GM18499 (cell line): ENCODE results near the gene ATP13A3.

Source experiments
- ATAC-seq: cut with Tn5 transposase; IDR thresholded peaks from one replicate; pipeline ENCODE4 v1.9.1; 2021; ENCODE audit warnings: moderate number of reproducible peaks; ENCODE audit not compliant: insufficient read depth, unreplicated experiment

ATP13A3 gene

DNA sequence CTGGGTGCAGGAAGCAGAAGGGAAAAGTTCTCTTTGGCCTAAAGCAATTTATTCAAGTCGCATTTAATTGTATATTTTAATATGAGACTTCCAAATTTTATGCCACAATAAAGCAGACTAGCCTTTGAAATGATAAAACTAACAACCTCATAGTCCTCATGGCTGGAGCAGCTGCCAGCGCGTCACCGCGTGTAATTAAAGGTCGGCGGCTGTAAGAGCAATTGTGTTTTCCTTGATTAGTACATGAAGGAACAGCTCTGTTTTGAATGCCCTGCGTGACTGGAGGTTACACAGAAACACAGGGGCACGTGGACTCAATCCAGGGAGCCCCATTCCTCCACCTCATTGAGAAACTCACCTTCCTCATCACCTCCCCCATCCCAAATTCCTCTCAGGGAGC lies 107.2 kb downstream of the ATP13A3 start:
- ATAC-seq, result no peak

DNA sequence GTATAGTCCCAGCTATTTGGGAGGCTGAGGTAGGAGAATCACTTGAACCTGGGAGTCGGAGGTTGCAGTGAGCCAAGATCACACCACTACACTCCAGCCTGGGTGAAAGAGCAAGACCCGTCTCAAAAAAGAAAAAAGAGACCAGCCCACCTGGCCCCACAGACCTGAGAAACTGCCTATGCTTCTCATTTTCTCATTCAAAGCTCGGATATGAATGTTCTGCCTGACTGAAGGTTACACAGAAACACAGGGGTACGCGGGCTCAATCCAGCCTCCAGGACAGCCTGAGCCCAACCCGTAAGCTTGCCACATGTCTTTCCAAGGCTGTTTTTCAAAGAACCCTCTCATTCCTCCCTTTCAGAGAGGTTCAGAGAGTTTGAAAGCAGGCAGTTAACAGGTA lies 107.6 kb downstream of the ATP13A3 start:
- no peak for ATAC-seq

DNA sequence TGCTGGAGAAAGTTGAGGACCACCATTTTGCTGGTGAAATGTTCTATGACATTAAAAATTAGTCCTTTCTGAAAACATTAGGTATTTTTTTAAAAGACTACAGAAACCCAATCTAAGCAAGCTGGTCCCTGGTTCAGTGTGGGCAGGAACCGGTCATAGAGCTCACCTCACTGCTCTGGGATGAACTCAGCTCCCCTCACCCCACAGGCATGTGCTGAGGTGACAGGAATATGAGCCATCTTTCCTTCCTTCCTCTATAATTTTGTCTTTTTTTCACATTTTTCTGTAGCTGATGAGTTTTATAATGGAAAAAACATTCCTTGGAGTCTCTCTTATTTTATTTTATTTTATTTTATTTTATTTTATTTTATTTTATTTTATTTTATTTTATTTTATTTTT lies 109.1 kb downstream of the ATP13A3 start:
- ATAC-seq, result no peak

DNA sequence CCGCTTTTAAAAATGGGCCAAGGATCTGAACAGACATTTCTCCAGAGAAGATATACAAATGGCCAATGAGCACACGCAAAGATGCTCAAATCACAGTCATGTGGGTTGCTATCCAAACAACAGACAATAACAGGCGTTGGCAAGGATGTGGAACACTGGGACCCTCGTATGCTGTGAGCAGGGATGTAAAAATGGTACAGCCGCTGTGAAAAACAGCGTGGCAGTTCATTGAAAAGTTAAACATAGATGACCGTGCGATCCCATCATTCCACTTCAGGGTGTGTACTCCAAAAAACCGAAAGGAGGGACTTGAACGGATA lies 110.6 kb downstream of the ATP13A3 start:
- no peak for ATAC-seq

DNA sequence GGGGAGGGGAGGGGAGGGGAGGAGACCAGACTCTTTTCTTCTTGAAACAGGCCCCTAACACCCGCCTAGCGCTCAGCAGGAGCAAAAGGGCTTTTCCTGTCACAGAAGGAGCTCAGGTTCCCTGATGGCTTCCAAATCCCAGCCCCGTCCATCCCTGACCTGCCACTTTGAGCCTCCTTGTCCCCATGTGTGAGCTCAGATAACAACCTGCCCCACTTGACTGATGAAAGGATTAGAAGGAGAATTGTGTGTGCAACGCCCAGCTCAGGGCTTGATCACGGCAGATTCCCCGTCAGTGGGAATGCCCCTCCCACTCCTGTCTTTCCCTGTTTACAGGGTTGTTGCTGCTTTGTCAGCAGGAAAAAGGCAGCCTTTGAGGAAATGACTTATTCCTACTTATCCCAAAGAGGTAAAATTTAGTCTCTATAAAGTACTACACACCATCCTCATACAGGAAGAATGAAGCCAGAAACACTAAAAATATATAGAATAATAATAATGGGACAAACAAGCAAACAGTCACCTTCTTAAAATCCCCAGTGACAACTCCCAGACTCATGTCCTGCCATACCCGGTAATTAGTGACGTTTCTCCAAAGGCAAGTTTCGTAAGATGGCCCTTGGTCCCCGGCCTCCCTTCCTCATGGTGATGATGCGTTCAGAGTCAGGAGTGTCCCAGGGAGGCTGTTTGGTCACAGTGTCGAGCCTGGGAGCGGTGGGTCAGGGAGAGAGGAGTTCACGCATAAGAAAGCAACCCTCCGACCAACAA lies 111.1 kb downstream of the ATP13A3 start:
- ATAC-seq, result no peak

DNA sequence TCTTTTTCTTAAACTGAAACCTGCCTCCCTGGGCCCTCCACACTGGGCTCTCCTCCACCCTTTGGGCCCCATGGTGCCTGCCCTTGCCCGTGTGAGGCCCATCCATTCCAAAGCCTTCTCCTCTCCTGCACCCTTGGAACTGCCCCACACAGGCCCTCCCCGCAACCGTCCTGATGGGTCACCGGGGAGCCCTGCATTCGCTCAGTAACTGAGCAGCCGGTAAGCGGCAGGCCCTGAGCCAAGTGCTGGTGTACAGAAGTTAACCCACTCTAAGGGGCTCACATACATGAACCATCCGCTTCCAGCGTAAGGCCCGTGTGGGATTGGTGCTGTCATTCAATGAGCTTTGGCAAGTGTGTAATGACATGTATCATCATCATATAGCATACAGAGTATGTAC lies 111.9 kb downstream of the ATP13A3 start:
- no peak for ATAC-seq

DNA sequence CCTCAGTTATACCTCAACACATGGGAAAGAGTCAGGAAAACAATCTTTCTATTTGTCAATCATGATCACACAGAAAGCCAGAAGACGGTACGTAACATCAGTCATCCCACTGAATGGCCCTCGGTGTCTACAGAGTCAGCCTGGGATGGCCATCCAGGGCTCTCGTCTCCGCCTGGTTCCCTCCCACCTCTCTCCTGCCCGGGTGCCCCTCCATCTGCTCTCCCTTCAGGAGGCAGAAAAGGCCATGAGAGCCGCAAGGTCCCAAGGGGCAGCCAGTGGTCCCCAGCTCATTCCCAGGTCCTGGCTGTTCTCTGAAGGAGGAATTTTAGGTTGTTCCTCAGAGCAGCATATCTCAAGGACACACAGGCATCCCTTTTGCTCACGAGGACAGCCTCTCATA lies 112.9 kb downstream of the ATP13A3 start:
- no peak for ATAC-seq

DNA sequence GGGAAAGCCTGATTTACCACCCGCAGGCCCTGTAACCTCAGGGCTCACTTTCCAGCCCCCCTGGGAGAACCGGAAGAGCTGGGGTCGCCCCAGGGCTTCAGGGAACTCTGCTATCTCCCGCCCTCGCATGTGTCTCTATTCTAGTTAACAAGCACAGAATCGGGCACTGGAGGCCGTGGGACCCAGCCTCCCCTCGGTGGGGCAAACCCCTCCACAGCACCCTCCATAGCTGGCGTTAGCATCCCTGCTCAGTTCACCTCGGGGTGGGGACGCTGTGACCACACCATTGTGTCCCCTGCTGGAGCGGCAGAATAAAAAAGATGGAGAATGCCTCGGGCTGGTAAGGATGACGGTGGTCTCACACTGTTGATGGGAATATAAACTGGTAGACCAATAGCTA lies 113.8 kb downstream of the ATP13A3 start:
- ATAC-seq, result no peak

DNA sequence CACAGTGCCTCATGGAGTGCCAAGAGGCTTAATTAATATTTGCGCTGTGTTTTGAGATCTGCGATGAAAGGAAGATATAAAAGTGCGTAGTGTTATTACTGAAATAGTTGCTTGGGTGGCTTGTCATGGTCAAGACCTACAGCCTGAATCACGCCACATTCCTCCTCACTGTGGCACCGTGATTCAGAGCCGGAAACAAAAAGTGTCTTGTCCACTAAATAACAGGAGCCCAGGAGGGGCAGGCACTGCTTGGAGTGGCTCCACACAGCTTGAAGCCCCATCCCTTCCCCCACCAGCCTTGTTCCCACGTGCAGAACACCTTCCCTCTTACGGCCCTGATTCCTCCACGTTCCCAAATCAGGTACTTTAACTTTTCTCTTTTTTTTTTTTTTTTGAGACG lies 116.0 kb downstream of the ATP13A3 start:
- no peak for ATAC-seq

DNA sequence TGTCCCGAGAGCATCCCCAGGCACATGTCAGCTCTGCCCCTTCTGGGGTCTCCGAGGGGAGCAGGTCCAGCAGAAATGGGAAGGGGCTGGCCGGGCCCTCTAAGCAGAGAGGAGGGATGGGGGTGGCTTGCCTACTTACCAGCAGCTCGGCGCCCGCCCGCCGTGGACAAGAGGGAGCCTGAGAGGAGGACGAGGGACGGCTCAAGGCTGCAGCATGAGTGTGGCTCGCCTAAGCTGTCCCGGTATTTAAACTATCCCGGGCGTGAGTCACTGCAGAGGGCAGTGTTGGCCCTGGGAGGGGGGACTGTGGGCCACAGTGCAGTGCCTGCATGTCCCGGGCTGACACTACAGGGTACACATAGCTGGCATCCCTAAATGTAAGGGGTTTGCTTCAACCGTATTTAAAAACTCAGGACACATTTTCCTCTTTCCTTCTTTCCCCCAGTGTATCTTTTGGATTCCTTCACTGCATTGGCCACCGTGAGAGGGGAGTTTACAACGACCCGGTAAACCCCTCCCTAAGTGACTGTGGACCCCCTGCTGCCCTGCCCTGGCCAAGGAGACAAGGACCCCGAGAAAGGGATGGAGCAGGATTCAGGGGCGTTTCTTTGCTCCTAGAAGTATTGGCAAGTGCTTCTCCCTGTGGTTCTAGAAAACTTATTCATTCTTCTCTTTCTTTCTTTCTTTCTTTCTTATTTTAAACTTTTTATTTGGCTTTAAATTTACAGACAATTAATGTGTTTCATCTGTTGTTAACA lies 117.1 kb downstream of the ATP13A3 start, which contains the start of gene LRRC15:
TSS of gene LRRC15 (minus strand) at position 222 of the 758 bp plus-strand sequence. CDS start 8,700 bp downstream, outside the sequence.
- ATAC-seq, result no peak

DNA sequence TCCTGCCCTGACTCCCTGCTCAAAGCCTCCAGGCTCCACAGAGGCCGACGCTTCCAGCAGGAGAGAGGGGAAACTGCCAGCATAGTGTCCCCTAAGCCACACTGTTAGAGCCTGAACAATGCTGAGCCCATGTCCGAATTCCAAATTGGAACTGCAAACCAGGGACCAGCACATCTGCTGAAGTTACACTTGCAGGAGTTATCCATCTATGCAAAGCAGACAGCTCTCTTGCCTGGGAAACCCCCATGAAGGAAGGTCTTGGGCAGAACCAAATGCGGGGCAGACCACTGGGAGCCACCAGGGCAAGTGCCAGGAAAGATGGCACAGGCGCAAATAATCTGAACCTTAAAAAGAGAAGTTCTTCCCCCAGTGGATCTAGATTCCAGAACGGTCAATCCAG lies 117.9 kb downstream of the ATP13A3 start:
- ATAC-seq, result no peak

DNA sequence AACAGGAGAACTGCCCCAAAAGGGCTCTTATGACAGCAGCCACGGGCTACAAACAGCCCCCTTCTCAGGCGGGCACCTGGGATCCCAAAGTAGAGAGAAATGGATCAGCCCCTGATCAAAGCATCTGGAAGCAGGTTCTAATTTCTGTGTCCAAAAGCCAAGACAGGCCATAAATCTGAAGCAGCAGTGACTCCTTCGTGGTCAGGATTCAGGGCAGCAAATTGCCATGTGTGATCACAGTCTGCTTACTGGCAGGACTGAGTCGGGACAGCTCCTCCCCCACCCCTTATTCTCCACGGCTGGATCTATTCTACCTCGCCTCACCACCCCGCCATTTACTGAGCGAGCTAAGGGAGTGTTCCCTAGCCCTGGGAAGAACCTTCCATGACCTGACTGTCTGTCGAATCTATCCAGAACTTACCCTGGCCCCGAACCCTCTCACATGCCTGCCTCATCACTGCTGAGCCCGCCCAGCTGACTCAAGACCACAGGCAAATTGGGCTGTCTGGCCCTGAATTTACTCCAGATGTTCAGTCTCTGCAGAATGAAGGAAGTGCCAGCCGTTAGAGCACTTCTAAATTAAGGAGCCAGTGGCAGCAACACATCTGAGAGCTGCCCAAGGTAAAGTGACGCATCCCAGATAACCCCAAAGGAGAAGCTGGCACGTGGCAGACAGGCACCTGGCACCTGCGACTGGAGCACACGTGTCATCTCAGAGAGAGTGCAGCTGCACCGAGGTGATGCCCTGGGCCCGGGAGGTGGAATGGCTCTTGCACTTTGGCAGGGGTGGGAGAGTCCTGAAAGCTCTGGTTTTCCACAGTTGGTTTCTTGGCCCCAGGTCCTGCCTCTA lies 118.6 kb downstream of the ATP13A3 start:
- no peak for ATAC-seq

DNA sequence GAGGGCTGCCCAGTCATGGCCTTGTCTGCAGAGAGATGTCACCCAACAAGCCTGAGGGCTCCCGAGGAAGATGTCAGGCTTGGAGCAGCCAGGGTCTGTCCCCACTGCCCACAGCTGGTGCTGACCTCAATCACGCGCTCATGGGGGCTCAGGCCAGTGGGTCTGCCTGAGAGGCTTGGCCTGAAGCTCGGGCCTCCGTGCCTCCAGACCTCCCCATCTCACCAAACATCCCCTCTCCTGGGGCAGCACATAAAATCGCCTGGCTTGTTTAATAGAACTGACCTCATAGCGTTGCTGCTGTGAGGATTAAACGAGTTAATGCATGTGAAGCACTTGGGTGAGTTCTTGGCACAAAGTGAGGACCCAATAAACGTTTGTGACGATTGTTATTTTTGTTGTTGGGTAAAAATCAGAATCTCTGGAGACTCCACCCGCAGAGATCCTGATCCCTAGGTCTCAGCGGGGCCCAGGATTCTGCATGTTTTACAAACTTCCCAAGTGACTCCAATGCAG lies 120.8 kb downstream of the ATP13A3 start:
- ATAC-seq, result no peak

DNA sequence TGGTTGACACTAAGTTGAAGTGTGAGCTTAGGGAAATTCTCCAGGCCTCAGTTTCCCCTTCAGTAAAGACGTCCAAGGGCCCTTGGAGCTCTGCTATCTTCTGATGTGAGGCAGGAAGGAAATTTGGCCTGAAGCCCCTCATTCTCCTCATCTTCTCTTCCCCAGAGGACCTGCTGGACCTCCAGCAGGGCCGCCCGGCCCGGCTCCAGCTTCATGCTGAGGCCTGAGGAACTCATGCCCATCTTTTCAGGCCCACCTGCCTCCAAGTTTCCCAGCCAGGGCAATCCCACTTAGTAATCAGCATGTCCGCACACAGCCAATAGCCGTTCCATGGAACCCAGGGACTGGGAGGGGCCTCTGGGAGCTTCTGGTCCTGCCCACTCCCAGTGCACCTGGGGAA lies 121.3 kb downstream of the ATP13A3 start:
- no peak for ATAC-seq

DNA sequence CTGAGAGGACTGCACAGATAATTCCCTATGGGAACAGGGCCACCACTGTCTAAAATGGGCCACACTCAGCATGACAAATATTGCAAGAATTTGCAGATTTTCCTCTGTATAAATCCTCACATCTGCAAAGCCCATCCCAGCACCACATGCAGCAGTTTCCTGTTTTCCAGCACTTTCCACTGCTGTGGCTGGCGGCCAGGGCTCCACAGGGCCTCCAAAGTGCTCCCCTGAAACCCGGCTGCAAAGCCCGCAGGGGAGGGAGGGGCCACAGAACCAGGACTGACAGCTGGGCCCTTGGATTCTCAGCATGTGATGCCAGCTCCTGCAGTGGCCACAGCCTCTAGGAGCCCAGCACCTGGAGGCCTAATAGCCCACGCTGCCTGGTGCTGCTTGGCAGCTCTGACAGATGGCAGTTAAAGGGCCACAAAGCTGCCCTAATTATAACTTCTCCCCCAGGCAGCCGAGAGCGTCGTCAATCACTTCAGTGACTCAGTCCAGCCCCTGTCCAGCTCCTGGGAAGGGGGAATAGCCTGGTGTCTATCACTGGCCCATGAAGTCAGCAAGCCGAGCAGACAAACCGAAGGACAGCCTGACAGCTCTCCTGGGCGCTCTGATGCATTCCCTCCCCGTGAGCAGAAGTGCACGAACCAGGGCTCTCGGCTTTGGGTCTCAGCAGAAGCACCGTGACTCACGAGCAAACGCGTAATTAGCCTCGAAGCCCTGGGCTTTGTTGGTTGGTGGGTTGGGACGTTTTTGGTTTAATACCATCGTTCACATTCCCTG lies 122.0 kb downstream of the ATP13A3 start:
- no peak for ATAC-seq

DNA sequence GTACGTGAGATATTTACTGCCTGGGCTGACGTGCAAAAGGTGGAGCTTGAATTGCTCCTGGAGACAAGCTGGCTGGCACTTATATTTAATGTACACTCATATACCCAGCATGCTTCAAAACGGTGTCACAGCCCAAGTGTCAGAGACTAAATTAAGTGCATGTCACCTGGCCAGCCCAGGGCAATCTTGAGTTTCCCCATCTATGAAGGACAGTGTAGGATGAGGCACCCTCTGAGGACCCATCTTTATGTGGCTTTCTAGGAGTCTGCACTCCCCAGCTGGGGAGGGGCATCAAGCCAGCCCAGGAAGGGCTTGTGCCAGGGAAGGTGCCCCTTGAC lies 122.5 kb downstream of the ATP13A3 start:
- no peak for ATAC-seq

DNA sequence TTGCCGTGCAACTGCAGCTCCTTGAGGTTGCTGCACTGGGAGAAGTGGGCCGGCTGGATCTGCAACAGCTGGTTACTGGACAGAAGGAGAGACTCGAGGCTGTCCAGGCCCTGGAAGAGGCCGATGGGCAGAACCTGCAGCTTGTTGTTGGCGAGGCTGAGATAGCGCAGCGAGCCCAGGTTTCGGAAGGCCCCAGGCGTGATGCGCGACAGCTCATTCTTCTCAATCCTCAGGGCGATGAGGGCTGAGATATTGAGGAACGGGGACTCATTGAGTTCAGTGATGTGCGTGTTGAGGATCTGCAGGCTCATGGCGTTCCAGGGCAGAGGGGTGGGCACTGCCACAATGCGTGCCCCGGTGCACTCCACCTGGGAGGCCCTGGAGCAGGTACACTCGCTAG lies 126.2 kb downstream of the ATP13A3 start:
- ATAC-seq, result no peak

DNA sequence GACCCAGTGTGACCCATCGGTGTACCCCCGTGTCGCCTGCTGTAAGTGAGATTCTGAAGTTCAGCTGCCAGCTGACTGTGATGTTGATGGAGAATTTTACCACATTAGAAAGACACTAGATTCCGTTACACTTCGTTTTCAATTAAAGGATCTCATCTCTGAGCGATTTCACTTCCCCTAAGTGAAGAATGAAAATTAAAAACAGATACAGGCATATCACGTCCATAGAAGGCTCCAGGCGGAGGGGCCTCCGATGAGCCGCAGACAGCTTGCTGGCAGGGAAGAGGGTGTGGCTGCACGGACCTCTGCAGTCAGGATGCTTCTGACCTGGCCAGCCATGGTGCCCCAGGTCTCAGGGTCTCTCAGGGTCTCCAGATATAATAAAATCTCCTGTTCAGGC lies 129.1 kb downstream of the ATP13A3 start:
- ATAC-seq, result no peak

DNA sequence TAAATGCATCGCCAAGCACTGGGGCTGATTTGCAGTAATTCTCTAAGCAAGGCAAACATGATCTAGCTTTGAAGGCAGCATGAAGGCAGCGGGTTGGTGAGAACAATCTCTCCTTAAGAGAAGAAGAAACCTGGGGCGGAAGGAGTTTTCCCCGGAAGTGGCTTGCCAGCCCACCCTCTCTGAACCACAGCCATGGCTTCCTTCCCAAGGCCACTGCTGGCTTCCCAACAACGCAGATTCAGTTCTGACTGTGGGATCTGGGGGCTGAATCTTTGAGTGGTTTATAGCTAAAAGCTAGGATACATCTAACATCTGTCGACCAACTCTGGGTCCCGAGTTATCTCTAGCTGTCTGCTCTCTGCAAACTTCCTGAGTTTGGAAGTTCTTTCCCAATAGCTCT lies 131.4 kb downstream of the ATP13A3 start:
- ATAC-seq, result no peak

DNA sequence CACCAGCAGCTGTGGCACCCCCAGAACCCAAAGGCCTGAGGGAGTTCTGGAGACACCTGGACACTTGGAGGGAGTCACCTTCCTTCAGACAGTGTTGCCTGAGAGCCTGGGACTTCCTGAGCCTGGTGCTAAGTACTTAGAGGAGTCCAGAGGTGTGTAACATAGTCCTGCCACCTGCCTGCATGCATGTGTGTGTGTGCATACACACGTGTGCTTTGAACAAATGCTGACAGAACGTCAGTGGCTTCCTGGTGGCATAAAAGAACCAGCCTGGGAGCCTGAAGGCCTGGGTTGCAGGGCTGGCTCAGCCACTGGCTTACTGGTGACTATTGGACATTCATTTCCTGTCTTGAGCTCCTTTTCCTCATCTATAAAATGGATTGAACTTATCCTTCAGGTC lies 132.5 kb downstream of the ATP13A3 start:
- ATAC-seq, result no peak
